ENCODE data around the gene NCS1.

Gene NCS1

GRCh38 chr9:130147198-130147597, 25.0 kb upstream of the NCS1 start:
- no peak overlapping the region for H3K27ac ChIP-seq
- TF ChIP-seq CTCF (conservative IDR thresholded peaks at IDR 0.05), result no peak

DNA sequence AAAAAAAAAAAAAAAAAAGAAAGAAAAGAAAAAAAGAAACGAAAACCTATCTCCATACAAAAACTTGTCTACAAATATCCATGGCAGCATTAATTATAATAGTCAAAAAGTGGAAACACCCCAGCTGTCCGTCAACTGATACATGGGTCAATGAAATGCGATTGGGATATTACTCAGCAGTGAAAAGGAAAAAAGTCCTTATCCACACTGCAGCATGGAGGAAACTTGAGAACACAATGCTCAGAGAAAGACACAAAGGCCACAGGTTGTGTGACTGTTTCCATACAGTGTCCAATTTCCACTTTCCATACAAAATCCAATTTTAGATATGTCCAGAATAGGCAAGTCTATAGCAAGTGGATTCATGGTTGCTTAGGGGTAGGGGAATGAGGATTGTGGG, 24.3 kb upstream of the NCS1 start:
- no peak overlapping the region for H3K27ac ChIP-seq
- no peak for TF ChIP-seq CTCF (conservative IDR thresholded peaks at IDR 0.05)

- TF ChIP-seq CTCF (conservative IDR thresholded peaks at IDR 0.05), result no peak
- H3K27ac ChIP-seq, result no peak overlapping the region
These were observed 23.2 kb upstream of the NCS1 start for GRCh38 chr9:130149031-130149430.

DNA sequence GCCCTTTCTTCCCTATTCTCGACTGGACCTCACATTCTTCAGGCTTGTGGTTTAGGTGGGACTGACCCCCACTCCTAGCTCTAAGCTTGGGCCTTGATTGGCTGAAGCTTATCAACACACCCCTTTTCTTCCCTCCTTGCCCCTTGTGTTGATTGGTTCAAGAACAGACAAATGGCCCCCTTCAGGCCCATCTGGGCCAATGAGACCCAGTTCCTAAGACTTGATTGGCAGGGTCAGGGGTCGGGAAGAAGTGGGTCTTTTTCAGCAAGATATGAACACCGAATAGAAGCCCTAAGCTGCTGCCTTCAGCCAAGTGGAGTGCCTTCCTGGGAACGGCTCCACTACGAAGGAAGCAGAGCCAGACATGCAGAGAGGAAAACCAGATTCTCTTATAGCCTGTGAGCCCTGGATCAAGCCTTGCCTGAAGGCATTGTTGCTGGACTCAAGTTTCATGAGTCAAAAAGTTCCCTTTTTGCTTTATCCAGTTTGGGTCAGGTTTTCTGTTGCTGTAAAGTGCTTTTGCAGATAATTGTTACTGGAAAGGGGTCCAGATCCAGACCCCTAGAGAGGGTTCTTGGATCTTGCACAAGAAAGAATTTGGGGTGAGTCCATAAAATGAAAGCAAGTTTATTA, 22.4 kb upstream of the NCS1 start:
- no peak overlapping the region for H3K27ac ChIP-seq

DNA sequence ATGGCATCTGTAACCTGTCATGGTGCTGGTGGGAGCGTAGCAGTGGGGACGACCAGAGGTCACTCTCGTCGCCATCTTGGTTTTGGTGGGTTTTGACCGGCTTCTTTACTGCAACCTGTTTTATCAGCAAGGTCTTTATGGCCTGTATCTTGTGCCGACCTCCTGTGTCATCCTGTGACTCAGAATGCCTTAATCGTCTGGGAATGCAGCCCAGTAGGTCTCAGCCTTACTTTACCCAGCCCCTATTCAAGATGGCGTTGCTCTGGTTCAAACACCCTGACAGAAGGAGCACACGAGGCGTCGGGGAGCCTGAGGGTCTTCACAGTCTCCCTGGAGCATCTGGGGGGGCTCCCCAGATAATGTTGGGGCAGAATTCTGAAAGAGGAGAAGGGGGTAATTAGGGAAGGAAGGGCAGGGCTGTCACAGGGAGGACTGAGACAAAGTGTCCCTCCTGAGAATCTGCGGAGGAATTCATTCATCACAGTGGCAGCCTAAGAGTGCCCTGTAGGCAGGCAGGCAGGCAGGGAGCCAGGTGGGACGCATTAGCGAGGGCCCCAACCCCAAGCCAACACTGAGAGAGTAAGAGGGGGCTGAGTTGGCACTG, 21.3 kb upstream of the NCS1 start:
- H3K27ac ChIP-seq, result no peak overlapping the region
- no peak for TF ChIP-seq CTCF (conservative IDR thresholded peaks at IDR 0.05)

More for the DNA sequence above, 22.4 kb upstream of the NCS1 start:
- TF ChIP-seq CTCF (conservative IDR thresholded peaks at IDR 0.05), result no peak

- no peak for TF ChIP-seq CTCF (conservative IDR thresholded peaks at IDR 0.05)
- H3K27ac ChIP-seq, result no peak overlapping the region
These were observed 17.4 kb upstream of the NCS1 start for GRCh38 chr9:130154816-130155215.

- TF ChIP-seq CTCF (conservative IDR thresholded peaks at IDR 0.05), result no peak
- no peak overlapping the region for H3K27ac ChIP-seq
These were observed 16.6 kb upstream of the NCS1 start for GRCh38 chr9:130155647-130156046.

All from VCaP (cell line).